ENCODE measurements around the gene DPEP2. TPM values are rescaled to one million over a fixed set of nuclear protein-coding genes. Genes with fewer than 3 reads are reported as not detected.

DPEP2 gene
- total RNA-seq, 1 experiment from 2014 or later: not detected

DNA sequence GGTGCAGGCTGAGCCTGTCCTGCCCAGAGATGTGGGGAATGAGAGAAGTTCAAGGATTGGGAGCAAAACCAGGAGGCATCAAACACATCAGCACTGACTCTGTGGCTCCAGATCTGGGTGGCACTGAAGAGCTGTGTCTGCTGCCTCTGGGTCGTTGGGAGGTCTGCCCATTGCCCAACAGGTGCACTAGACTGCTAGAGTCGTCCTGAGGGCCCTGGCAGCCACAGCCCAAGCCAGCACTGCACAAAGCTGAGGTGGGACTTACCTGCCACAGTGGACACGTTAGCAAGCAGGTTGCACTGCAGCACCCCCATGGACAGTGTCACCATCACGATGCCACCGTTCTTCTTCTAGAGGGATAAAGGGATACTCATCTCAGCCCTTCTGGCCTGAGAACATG lies 22.3 kb downstream of the DPEP2 start:
- Histone ChIP-seq H3K4me3 (replicated peaks in 1 of 2; ENCODE audit: low read depth in 1 of 2, low read length in 2 of 2) (no peak overlapping the region), H3K27ac (ENCODE audit: low read depth, low read length) (no peak overlapping the region), H3K36me3 (ENCODE audit: control insufficient read depth in 1 of 2, insufficient read depth in 2 of 2, low read length in 2 of 2) (no peaks in the 10 kb centered on the region), H3K27me3 (ENCODE audit: insufficient read depth, low read length) (no peaks in the 10 kb centered on the region), H3K9me2 (ENCODE audit: insufficient read depth) (no peaks in the 10 kb centered on the region), H4K20me1 (ENCODE audit: insufficient read depth) (no peaks in the 10 kb centered on the region), H3K9ac (ENCODE audit: low read length) (no peak overlapping the region), H3K79me2 (ENCODE audit: insufficient read depth, low read length) (no peaks in the 10 kb centered on the region), H3K4me1 (ENCODE audit: control insufficient read depth in 1 of 2, insufficient read depth in 2 of 2, low read length in 2 of 2) (no peaks in the 10 kb centered on the region), H2AFZ (ENCODE audit: low read depth, low read length, poor library complexity, severe bottlenecking) (no peak overlapping the region), H3K9me3 (ENCODE audit: control insufficient read depth in 1 of 2, insufficient read depth in 1 of 2, low read depth in 1 of 2, low read length in 2 of 2) (no peaks in the 10 kb centered on the region), H3K4me2 (ENCODE audit: low read length) (no peak overlapping the region)
- ATAC-seq (no peak), DNase-seq (ENCODE audit: low read depth, low spot score) (no peak)
- POLR2A ChIA-PET: no interaction called here
- intact Hi-C loops (cut with micrococcal nuclease): no loop called here
- no TSS peak for BruUV-seq (replicated peaks)
- CTCF ChIA-PET: no interaction called here
- RAD21 ChIA-PET (ENCODE audit: low non-redundant PET in 1 of 2, low total read pairs in 2 of 2, uncharacterized antibody in 2 of 2, unreplicated experiment in 2 of 2): no interaction called here
- TF ChIP-seq CEBPB (IDR thresholded peaks at IDR 0.05; ENCODE audit: low read depth): no peak
- no peak for TF ChIP-seq SRF (IDR thresholded peaks at IDR 0.05; ENCODE audit: low read depth)
- no peak for TF ChIP-seq EZH2phosphoT487 (IDR thresholded peaks at IDR 0.05; ENCODE audit: borderline replicate concordance)
- TF ChIP-seq, protein P1, sequence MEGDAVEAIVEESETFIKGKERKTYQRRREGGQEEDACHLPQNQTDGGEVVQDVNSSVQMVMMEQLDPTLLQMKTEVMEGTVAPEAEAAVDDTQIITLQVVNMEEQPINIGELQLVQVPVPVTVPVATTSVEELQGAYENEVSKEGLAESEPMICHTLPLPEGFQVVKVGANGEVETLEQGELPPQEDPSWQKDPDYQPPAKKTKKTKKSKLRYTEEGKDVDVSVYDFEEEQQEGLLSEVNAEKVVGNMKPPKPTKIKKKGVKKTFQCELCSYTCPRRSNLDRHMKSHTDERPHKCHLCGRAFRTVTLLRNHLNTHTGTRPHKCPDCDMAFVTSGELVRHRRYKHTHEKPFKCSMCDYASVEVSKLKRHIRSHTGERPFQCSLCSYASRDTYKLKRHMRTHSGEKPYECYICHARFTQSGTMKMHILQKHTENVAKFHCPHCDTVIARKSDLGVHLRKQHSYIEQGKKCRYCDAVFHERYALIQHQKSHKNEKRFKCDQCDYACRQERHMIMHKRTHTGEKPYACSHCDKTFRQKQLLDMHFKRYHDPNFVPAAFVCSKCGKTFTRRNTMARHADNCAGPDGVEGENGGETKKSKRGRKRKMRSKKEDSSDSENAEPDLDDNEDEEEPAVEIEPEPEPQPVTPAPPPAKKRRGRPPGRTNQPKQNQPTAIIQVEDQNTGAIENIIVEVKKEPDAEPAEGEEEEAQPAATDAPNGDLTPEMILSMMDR (IDR thresholded peaks at IDR 0.05 in 2 of 3, conservative IDR thresholded peaks at IDR 0.05 in 1 of 3; ENCODE audit: borderline replicate concordance in 1 of 3, insufficient read depth in 1 of 3, low read depth in 2 of 3, low read length in 2 of 3): no peak
- TF ChIP-seq JUND (IDR thresholded peaks at IDR 0.05): no peak
- TF ChIP-seq ZFX (IDR thresholded peaks at IDR 0.05): no peak
- TF ChIP-seq EZH2 (IDR thresholded peaks at IDR 0.05): no peak
- TF ChIP-seq SIN3A (IDR thresholded peaks at IDR 0.05; ENCODE audit: low read depth): no peak
- TF ChIP-seq POLR2A (IDR thresholded peaks at IDR 0.05; ENCODE audit: borderline replicate concordance, extremely low read depth, insufficient read depth, insufficient read length): no peak
- no peak for TF ChIP-seq ZNF274 (IDR thresholded peaks at IDR 0.05; ENCODE audit: low read depth, low read length)
- no peak for TF ChIP-seq FOSL1 (IDR thresholded peaks at IDR 0.05; ENCODE audit: low read depth)
- no peak for TF ChIP-seq SP1 (IDR thresholded peaks at IDR 0.05; ENCODE audit: low read depth)
- no peak for TF ChIP-seq EGR1 (IDR thresholded peaks at IDR 0.05; ENCODE audit: low read depth)
- TF ChIP-seq, protein P2, sequence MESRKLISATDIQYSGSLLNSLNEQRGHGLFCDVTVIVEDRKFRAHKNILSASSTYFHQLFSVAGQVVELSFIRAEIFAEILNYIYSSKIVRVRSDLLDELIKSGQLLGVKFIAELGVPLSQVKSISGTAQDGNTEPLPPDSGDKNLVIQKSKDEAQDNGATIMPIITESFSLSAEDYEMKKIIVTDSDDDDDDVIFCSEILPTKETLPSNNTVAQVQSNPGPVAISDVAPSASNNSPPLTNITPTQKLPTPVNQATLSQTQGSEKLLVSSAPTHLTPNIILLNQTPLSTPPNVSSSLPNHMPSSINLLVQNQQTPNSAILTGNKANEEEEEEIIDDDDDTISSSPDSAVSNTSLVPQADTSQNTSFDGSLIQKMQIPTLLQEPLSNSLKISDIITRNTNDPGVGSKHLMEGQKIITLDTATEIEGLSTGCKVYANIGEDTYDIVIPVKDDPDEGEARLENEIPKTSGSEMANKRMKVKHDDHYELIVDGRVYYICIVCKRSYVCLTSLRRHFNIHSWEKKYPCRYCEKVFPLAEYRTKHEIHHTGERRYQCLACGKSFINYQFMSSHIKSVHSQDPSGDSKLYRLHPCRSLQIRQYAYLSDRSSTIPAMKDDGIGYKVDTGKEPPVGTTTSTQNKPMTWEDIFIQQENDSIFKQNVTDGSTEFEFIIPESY (IDR thresholded peaks at IDR 0.05; ENCODE audit: extremely low read depth, insufficient replicate concordance, low read length): no peak
